SU-DHL-6 (cell line): ENCODE measurements around the gene CDC45.
"Not testable (repeated sequence)": the region's sequence is repeated elsewhere in the genome, so short reads cannot be mapped to it uniquely, and the experiment has no call there.

ENCODE experiments used
- H2AFZ ChIP-seq: fragments of 200-600 bp; sonication (generic); 2 replicates; pipeline ENCODE4 v1.6.1; 2014; ENCODE audit warnings: low read depth, mild to moderate bottlenecking, moderate library complexity, mixed read lengths, antibody characterized with exemption, low read length; ENCODE audit not compliant: severe bottlenecking
- H3F3A ChIP-seq: fragments of 200-600 bp; shearing (Covaris generic); 2 replicates; pipeline ENCODE4 v1.6.0; 2016; ENCODE audit warnings: antibody characterized with exemption, mild to moderate bottlenecking; ENCODE audit not compliant: insufficient read depth
- H3K27ac ChIP-seq: fragments of 200-600 bp; sonication (generic); 2 replicates; pipeline ENCODE4 v1.5.1; 2016; ENCODE audit warnings: low read depth, mild to moderate bottlenecking, low read length, moderate library complexity, mixed read lengths
- H3K27me3 ChIP-seq: fragments of 200-600 bp; sonication (generic), shearing (Covaris generic); 2 replicates; pipeline ENCODE4 v1.6.0; 2014; ENCODE audit warnings: mild to moderate bottlenecking, low read length
- H3K36me3 ChIP-seq: fragments of 200-600 bp; sonication (generic); 2 replicates; pipeline ENCODE4 v1.6.1; 2014; ENCODE audit warnings: mild to moderate bottlenecking, low read length, mixed read lengths
- H3K4me2 ChIP-seq: fragments of 300-600, 200-600 bp; shearing (Covaris generic), sonication (generic); 2 replicates; pipeline ENCODE4 v1.6.0; 2014; ENCODE audit warnings: low read length, low read depth, mild to moderate bottlenecking; ENCODE audit not compliant: poor library complexity, severe bottlenecking
- H3K4me3 ChIP-seq: fragments of 200-600 bp; sonication (generic); 2 replicates; pipeline ENCODE4 v1.5.1; 2014; ENCODE audit warnings: antibody characterized with exemption, low read length, mild to moderate bottlenecking, mixed read lengths; ENCODE audit not compliant: insufficient read depth, poor library complexity, severe bottlenecking
- H3K79me2 ChIP-seq: fragments of 200-600 bp; sonication (generic); 2 replicates; pipeline ENCODE4 v1.6.1; 2014; ENCODE audit warnings: mild to moderate bottlenecking, low read length, moderate library complexity; ENCODE audit not compliant: insufficient read depth
- H3K9ac ChIP-seq: fragments of 200-600 bp; sonication (generic); 2 replicates; pipeline ENCODE4 v1.7.0; 2014; ENCODE audit warnings: mild to moderate bottlenecking, low read length
- H3K9me2 ChIP-seq: fragments of 200-600 bp; sonication (generic); replicated peaks from 2 replicates; pipeline ENCODE4 v1.6.1; 2014; ENCODE audit warnings: low read length; ENCODE audit not compliant: insufficient read depth
- H3K9me3 ChIP-seq: fragments of 200-600 bp; sonication (generic); 2 replicates; pipeline ENCODE4 v1.6.1; 2014; ENCODE audit warnings: low read length, mixed read lengths; ENCODE audit not compliant: insufficient read depth
- H4K20me1 ChIP-seq: fragments of 200-600 bp; sonication (generic); 2 replicates; pipeline ENCODE4 v1.6.1; 2014; ENCODE audit warnings: low read depth, mild to moderate bottlenecking, antibody characterized with exemption, low read length, moderate library complexity, mixed read lengths
- CTCF ChIP-seq: fragments of 200-600 bp; sonication (generic); IDR thresholded peaks from one replicate; pipeline ENCODE4 v1.5.1; 2017; ENCODE audit warnings: antibody characterized with exemption, mild to moderate bottlenecking, low read length, moderate library complexity; ENCODE audit not compliant: insufficient read depth, poor library complexity, severe bottlenecking
- EZH2phosphoT487 ChIP-seq: fragments of 200-600 bp; sonication (generic), shearing (Covaris generic); conservative IDR thresholded peaks from 2 replicates; pipeline ENCODE4 v1.6.1; 2018; ENCODE audit warnings: mild to moderate bottlenecking, antibody characterized with exemption, low read length, moderate library complexity, mixed read lengths

Gene CDC45

GRCh38 chr22:19527861-19528417, 48.2 kb downstream of the CDC45 start:
- Histone ChIP-seq H3F3A (no peaks in the 10 kb centered on the region), H3K9me3 (no peaks in the 10 kb centered on the region), H3K79me2 (no peaks in the 10 kb centered on the region), H3K27me3 (no peaks in the 10 kb centered on the region), H4K20me1 (no peaks in the 10 kb centered on the region), H2AFZ (no peak overlapping the region), H3K9me2 (no peaks in the 10 kb centered on the region), H3K4me3 (no peak overlapping the region), H3K36me3 (no peaks in the 10 kb centered on the region), H3K4me2 (no peak overlapping the region), H3K9ac (no peak overlapping the region), H3K27ac (no peak overlapping the region)
- TF ChIP-seq EZH2phosphoT487 (no peak), CTCF (no peak)

- Histone ChIP-seq H3K4me2 (no peak overlapping the region), H3K9me3 (no peaks in the 10 kb centered on the region), H3K9me2 (no peaks in the 10 kb centered on the region), H3K4me3 (no peak overlapping the region), H3K9ac (no peak overlapping the region), H2AFZ (no peak overlapping the region), H3F3A (no peaks in the 10 kb centered on the region), H3K27me3 (no peaks in the 10 kb centered on the region), H3K79me2 (no peaks in the 10 kb centered on the region), H3K36me3 (no peaks in the 10 kb centered on the region), H3K27ac (no peak overlapping the region), H4K20me1 (no peaks in the 10 kb centered on the region)
- TF ChIP-seq EZH2phosphoT487 (no peak), CTCF (no peak)
These were observed 50.1 kb downstream of the CDC45 start for GRCh38 chr22:19529811-19530210.

GRCh38 chr22:19530751-19531150, 51.0 kb downstream of the CDC45 start:
- no peaks in the 10 kb centered on the region for H3K79me2 ChIP-seq
- no peak for TF ChIP-seq EZH2phosphoT487
- TF ChIP-seq CTCF: no peak
- H3K36me3 ChIP-seq: no peaks in the 10 kb centered on the region
- H3K9me3 ChIP-seq: no peaks in the 10 kb centered on the region
- H2AFZ ChIP-seq: no peak overlapping the region
- no peak overlapping the region for H3K4me3 ChIP-seq
- H3K9ac ChIP-seq: no peak overlapping the region
- H3K27me3 ChIP-seq: no peaks in the 10 kb centered on the region
- no peaks in the 10 kb centered on the region for H3F3A ChIP-seq
- no peak overlapping the region for H3K4me2 ChIP-seq
- H3K27ac ChIP-seq: no peak overlapping the region
- H3K9me2 ChIP-seq: no peaks in the 10 kb centered on the region
- H4K20me1 ChIP-seq: no peaks in the 10 kb centered on the region

- H3K36me3 ChIP-seq, H3K9me2 ChIP-seq, H3K27ac ChIP-seq, H3K27me3 ChIP-seq, H3K9me3 ChIP-seq, H3K9ac ChIP-seq, H2AFZ ChIP-seq, H3K4me3 ChIP-seq, H4K20me1 ChIP-seq, H3K79me2 ChIP-seq, H3F3A ChIP-seq, H3K4me2 ChIP-seq: not testable (repeated sequence)
These were observed 51.6 kb downstream of the CDC45 start for GRCh38 chr22:19531327-19531726.
